Omental fat pad (tissue), 4 donors: ENCODE results near the gene MTAP. TPM values are rescaled to one million over a fixed set of nuclear protein-coding genes. Genes with fewer than 3 reads are reported as not detected.

ENCODE experiments used
- ATAC-seq: fragments of 150-250 bp; one replicate; pipeline ENCODE4 v1.9.1; 2016; ENCODE audit warnings: mild to moderate bottlenecking, moderate library complexity; ENCODE audit not compliant: low FRiP score
- DNase-seq: peaks from one replicate; pipeline ENCODE4 v3.0.0-alpha.2; 2019; ENCODE audit warnings: low spot score
- total RNA-seq, 4 donors: library from RNA; depleted of rRNA; stranded (reverse); fragments of >200 nt; gene quantifications; one replicate each; pipeline ENCODE4 v1.1.0, GENCODE V29; 2016
- TF ChIP-seq, protein P1 (sequence below), 3 donors: fragments of 450-650 bp; IDR thresholded peaks; one replicate each; pipeline ENCODE4 v1.5.1; 2016 to 2017; ENCODE audit warnings: antibody characterized with exemption in 3 of 3, mild to moderate bottlenecking in 3 of 3, moderate library complexity in 2 of 3

Gene MTAP
- total RNA-seq, 4 donors from 2014 or later, result 22.2 to 27.0 (median 25.4) TPM

DNA sequence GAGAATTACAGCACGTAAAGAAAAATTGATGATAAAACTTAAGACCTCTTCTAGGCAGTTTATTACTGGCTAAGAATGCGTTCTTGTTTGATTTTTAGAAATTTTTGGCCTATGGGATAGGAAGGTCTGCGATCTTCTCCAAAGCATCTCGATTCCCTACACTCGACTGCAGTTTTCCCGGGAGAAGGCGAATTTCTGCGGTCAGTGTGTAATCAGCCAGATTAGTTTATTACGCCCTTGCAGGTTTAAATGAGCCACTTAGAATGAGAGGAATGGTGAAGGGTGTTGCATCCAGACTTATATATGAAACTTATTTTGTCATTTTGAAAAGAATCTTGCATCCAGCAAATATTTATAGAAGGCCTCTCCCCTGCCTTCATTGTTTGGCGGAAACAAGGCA is 1.2 kb downstream of the MTAP start:
- no peak for DNase-seq
- TF ChIP-seq, protein P1, sequence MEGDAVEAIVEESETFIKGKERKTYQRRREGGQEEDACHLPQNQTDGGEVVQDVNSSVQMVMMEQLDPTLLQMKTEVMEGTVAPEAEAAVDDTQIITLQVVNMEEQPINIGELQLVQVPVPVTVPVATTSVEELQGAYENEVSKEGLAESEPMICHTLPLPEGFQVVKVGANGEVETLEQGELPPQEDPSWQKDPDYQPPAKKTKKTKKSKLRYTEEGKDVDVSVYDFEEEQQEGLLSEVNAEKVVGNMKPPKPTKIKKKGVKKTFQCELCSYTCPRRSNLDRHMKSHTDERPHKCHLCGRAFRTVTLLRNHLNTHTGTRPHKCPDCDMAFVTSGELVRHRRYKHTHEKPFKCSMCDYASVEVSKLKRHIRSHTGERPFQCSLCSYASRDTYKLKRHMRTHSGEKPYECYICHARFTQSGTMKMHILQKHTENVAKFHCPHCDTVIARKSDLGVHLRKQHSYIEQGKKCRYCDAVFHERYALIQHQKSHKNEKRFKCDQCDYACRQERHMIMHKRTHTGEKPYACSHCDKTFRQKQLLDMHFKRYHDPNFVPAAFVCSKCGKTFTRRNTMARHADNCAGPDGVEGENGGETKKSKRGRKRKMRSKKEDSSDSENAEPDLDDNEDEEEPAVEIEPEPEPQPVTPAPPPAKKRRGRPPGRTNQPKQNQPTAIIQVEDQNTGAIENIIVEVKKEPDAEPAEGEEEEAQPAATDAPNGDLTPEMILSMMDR (IDR thresholded peaks at IDR 0.05), result no peak
- no peak for ATAC-seq

DNA sequence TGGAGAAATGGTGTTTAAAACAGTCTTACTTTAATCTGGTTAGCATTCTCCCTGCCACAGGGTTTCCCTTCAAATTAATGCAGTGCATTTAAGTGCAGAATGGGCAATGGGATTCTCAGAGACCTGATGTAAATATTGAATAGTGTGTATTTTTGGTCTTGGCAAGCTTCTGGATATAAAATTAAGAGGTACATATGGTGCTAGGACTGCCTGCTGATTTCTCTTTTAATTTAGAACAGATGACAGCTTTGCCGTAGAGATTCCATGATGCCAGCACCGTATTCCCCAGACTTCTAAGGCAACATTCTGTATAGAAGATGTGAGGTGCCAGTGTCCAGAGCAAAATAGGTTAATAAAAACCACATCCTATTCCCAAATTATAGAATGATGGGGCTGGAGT is 1.9 kb downstream of the MTAP start:
- TF ChIP-seq, protein P1 (IDR thresholded peaks at IDR 0.05), result no peak
- ATAC-seq (no peak), DNase-seq (no peak)

DNA sequence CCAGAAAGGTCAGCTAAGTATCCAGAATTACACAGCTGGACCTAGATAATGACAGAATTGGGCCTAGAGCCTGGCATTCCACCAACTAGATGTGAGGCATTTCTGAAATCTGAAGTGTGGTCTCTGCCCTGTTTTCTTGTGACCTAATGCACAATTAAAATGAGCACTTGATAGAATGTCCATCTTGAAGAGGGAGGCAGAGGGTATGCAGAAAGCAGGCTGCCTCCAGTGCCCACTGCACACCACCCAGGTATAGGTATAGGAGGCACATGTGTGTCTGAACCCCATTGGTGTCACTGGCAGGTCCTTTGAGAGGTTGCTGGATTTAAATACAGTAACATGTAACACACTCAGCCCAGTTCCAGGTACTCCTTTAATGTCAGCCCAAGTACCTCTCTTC is 2.4 kb downstream of the MTAP start:
- TF ChIP-seq, protein P1 (IDR thresholded peaks at IDR 0.05), result no peak
- DNase-seq, result no peak
- ATAC-seq, result no peak

DNA sequence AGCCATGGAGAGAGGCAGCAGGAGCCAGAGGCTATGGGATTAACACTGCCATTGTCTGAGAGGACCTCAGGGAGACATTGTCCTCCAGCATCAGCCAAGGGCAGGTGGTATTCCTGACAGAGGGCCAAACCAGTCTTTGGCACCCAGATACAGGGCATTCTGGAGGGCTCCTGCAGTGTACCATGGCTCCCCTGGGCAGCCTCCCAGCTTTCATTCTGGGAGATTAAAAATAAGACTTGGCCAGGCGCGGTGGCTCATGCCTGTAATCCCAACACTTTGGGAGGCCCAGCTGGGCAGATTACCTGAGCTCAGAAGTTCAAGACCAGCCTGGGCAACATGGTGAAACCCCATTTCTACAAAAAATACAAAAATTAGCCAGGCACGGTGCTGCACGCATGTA is 4.2 kb downstream of the MTAP start:
- TF ChIP-seq, protein P1 (IDR thresholded peaks at IDR 0.05), result no peak
- ATAC-seq (no peak), DNase-seq (no peak)

DNA sequence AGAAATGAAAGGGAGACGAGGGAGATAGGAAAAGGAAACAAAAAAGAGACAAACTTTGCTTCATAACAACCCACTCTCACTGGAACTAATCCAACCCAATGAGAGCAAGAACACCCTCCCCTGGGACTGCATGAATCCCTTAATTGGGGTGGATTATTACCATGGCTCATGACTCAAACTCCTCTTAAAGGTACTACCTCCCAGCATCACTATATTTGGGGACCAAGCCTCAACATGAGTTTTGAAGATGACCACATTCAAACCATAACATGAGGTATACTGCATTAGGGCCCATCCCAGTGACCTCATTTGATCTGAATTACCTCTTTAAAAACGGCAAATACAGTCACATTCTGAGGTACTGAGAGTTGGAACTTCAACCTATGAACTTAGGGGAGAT is 8.0 kb downstream of the MTAP start:
- no peak for DNase-seq
- no peak for ATAC-seq
- TF ChIP-seq, protein P1 (IDR thresholded peaks at IDR 0.05), result no peak

DNA sequence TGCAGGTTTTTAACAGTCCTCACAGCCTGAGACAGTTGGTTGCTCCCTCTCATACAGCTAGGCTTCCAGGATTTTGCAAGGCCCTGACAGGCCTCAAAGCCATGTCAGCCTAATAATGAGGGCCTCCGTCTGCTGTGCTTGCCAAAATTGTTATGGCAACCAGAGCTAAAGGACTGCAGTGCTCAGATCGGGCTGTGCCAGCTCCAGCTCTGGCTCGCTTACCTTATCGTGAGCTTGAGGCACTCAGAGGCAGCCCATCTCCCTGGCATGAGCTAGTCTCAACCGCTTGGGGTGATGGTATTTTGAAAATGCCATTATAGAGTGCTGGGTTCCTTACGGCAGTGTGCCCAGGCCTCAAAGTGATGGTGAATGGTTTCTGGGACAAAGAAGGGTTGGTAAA is 8.4 kb downstream of the MTAP start:
- ATAC-seq (no peak), DNase-seq (no peak)
- TF ChIP-seq, protein P1 (IDR thresholded peaks at IDR 0.05), result no peak

DNA sequence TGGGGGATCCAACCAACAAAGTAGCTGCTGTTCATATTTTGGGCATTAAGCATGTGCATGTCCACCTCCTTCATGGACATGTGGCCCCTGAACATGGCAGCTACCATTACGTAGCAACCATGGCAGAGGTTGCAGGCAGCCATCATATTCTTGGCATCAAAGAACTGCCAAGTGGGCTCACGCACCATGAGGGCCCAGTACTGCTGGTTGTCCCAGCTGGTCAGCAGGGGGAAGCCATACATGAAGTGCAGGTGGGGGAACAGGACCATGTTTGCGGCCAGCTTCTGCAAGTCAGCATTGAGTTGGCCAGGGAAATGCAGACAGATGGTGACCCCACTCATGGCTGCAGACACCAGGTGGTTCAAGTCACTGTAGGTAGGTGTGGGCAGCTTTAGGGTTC is 9.5 kb downstream of the MTAP start:
- TF ChIP-seq, protein P1 (IDR thresholded peaks at IDR 0.05), result no peak
- DNase-seq (no peak), ATAC-seq (no peak)
